Kidney glomerular epithelial cell (primary cell): ENCODE measurements around the gene SMPD3.
A peak's percentile ranks its signal among the peaks of the same experiment; 100 is the strongest.
"Not testable (repeated sequence)": the region's sequence is repeated elsewhere in the genome, so short reads cannot be mapped to it uniquely, and the experiment has no call there.

ENCODE experiments used
- DNase-seq: peaks from one replicate; lab custom pipeline; 2025; lab: John Stamatoyannopoulos, UW

Gene SMPD3

DNA sequence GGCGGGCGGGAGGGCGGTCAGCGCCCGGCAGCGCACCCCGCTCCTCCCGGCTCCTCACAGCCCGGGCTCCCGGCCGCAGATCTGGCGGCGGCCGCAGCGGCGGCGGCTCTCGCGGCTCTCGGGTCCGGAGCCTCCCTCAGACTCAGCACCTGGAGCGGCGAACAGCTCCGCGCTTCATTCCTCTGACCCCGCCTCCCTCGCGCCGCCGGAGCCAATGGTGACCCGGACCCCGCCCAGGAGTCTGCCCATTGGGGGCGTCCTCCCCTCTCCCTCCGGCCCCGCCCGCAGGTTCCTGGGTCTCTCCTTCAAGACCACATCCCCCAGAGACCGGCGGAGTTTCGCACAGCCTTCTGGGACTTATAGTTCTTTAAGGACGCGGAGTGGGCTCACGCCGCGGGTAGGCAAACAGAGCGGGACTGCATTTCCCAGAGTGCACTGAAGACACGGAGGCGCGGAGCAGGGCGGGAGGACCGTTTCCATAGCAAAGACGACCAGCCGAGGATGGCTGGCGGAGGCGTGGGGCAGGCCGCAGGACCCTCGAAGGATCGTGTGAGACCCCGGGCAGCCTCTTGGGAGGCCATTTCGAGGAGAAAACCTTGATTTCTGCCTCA lies at the start of gene SMPD3:
Gene SMPD3 (minus strand): TSS at position 149 of the 611 bp plus-strand sequence. CDS start 76,327 bp downstream, outside the sequence.
- peak; percentile 98 for DNase-seq

GRCh38 chr16:68496689-68497088 lies 48.4 kb upstream of the SMPD3 start:
- no peak for DNase-seq

DNA sequence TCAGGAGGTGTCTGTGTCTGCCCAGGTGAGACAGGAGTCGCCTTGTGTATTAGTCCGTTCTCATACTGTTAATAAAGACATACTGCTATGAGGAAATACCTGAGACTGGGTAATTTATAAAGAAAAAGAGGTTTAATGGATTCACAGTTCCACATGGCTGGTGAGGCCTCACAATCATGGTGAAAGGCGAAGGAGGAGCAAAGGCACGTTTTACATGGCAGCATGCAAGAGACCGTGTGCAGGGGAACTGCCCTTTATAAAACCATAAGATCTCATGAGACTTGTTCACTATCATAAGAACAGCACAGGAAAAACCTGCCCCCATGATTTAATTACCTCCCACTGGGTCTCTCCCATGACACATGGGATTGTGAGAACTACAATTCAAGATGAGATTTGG lies 46.0 kb upstream of the SMPD3 start:
- not testable (repeated sequence) for DNase-seq

DNA sequence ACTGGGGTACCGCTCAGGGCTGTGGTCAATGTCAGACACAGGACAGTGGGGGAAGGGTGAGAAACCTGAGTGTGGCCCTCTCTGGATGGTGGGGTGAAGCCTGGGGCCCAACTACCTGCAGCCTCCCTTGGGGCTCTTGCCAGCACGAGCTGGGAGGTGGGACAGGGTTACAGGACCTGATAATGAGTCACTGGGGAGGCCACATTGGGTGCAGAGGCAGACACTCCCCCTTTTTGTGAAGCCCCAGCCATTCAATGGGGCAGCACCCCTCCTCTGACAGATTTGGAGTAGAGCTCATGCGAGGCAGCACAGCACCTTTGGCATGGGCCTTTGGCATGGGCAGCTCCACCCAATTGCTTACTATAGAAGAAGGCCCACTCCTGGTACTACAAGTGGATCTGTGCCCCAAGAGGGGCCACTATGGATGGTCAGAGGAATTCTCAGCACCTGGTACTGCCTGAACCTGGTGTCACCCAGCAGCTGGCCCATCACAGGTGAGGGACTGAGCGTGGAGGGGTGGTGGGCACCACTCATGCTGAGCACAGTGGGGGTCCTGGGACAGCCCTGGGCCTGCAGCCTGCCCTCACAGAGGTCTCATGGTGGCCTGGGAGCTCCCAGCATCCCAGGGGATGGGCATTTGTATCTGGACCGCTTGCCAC lies 45.2 kb upstream of the SMPD3 start:
- no peak for DNase-seq

GRCh38 chr16:68492543-68493411 lies 44.5 kb upstream of the SMPD3 start:
- DNase-seq, result peak; percentile 14

DNA sequence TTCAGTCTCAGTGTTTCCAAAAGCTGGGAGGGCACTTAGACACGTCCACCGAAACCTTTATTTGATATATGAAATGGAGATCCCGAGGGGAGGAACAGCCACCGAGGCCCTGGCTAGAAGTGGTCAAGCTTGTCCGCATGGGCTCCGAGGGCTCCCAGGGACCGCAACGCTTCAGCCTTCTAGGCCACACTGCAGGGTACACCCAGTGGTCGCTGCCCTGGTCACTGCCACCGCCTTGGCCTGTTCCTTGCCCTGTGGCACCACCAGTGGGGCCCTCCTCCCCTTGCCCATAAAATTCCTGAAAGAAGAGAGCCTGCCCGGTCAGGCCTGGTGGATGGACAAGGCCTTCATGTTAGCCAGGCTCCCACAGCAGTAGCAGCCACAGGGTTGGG lies 43.8 kb upstream of the SMPD3 start:
- DNase-seq, result no peak

DNA sequence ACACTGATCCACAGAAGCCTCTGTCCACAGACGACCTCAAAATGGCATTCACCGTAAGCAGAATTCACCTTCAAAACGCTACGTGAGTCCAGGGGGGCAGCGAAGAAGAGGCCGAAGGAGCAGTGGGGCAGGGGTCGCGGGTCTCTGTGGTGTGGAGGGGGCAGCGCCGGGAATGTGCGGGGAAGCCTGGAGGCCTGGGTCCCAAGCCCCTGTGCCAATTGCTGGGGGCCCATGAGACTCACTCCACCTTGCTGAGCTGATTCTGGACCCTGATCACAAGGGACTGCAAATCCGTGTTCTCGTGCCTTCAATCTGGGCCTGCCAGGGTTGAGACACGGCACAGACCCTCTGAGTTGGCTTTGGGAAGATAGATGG lies 43.3 kb upstream of the SMPD3 start:
- DNase-seq, result no peak

- DNase-seq, result peak; percentile 31
These were observed 42.7 kb upstream of the SMPD3 start for GRCh38 chr16:68490829-68491575.

GRCh38 chr16:68490358-68490757 lies 42.0 kb upstream of the SMPD3 start:
- DNase-seq, result no peak

DNA sequence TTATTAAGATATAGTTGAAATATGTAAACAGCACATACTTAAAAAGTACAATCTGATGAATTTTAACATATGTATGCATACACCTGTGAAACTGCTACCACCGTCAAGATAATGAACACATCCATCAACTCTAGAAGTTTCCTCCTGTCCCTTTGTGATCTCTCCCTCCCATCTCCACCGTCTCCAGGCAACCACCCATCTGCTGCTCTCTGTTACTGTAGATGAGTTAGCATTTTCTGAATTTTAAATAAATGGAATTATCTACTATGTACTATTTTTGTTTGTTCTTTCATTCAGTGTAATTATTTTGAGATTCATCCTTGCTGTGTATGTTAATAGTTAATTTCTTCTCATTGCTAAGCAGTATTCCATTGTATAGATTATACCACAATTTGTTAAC lies 40.2 kb upstream of the SMPD3 start:
- no peak for DNase-seq

- DNase-seq, result no peak
These were observed 39.4 kb upstream of the SMPD3 start for GRCh38 chr16:68487669-68488068.

DNA sequence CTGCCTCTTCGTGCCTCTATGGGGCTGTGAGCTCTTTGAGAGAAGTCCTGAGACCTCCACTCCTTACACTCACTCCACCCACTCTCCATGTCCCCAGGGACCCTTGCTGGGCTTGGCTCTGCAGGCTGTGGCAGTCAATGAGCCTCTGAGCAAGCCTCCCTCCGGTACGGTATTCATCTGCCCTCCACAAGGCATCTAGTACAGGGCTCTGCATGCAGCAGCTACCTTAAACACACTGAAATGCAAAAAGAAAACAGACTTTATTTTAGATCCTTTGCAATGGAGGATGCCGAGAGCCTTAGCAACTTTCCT lies 38.9 kb upstream of the SMPD3 start:
- no peak for DNase-seq

GRCh38 chr16:68486502-68487202 lies 38.3 kb upstream of the SMPD3 start:
- DNase-seq, result peak; percentile 12

- no peak for DNase-seq
These were observed 33.3 kb upstream of the SMPD3 start for GRCh38 chr16:68481636-68482035.

GRCh38 chr16:68480084-68480995 lies 32.0 kb upstream of the SMPD3 start:
- no peak for DNase-seq

DNA sequence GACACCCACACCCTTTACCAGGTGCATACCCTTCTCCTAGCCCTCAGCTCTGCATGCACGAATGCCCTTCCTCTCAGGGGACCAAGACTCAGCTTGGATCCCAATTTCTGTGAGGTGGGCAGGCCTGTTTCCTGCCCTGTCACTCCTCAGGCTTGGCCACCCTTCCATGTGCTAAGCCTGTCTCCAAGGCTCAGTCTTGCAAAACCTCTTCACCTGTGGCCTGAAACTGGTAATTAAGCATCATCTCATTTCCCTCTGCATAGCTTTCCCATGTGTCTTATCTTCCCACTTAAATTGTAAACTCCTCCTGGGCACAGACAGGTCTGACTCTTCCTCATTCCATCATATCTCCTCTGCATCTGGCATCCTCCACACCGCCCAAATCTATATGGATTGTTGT lies 31.0 kb upstream of the SMPD3 start:
- DNase-seq, result no peak

GRCh38 chr16:68478526-68479250 lies 30.4 kb upstream of the SMPD3 start:
- no peak for DNase-seq

DNA sequence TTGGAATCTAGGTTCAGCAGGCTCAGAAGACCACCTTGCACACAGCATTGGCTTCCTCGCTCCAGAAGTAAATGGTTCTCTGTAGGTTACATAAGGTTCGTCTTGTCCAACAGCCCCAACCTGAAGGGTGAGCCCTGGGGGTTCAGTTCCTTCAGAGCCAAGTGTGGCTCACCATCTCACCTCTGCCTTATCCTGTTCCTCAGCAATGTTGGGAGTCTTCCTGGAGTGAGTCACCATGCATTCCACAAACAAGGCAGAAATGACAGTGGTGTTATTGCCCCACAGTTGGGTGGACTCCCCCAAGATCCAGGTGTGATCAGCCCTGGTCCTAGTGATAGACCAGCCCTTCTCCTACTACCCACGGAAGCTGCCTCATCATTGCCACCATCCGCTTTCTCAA lies 26.8 kb upstream of the SMPD3 start:
- DNase-seq, result no peak

DNA sequence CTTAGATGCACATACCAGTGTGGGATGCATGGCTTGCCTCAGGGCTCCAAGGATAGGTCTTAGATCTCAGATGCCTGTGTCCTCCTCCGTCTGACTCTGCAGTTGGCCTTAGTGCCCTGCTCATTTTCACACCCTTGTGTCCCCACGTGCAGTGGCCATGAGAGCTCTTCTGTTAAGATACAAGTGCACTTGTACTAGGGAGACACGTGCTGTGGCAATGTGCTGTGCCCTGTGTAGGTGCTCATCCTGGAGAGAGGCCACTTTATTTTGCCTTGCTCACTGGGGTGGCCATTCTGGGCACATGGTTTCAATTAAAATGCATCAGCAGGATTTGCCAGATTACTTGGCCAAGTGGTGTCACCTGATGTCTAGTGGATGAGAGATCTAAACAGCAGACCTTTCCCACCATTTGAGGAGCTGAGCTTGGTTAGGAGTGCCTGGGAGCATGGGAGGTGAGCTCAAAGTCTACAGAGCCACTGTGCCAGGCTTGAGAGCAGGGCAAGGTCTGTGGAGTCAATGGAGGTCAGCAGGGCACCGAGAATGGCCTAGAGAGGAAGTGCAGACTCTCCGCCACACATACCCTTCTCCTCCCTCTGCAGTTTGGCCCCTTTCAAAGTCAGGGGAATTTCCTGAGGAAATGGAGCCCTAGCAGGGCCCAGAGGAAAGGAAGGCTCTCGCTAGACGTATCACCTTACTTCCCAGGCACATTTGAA lies 25.2 kb upstream of the SMPD3 start:
- no peak for DNase-seq
